ENCODE data around the gene FECH. TPM values are rescaled to one million over a fixed set of nuclear protein-coding genes. Genes with fewer than 3 reads are reported as not detected.

The FECH gene
- total and polyA plus RNA-seq, 2 of the 4 experiments (the other 2 are of a cell fraction) = 32.3 to 52.2 TPM

- intact Hi-C loops (cut with micrococcal nuclease) = no loop called here
- Histone ChIP-seq H2AK5ac (ENCODE audit: low read depth, low read length) (no peak overlapping the region), H4K20me1 (ENCODE audit: insufficient read depth, low read length) (0 out of 2 replicates have a peak, but pooled peaks cover 5% of the 10 kb centered on the region), H3K79me1 (ENCODE audit: low read depth in 1 of 2, low read length in 2 of 2) (no peaks in the 10 kb centered on the region), H3K27me3 (ENCODE audit: control insufficient read depth, insufficient read depth, low read length) (no peaks in the 10 kb centered on the region), H3K4me3 (ENCODE audit: insufficient read depth, low read depth, low read length) (no peak overlapping the region), H3K9me3 (ENCODE audit: control insufficient read depth, insufficient read depth, low read length) (no peaks in the 10 kb centered on the region), H4K5ac (ENCODE audit: low read depth, low read length) (no peak overlapping the region), H3K9me1 (ENCODE audit: insufficient read depth, low read length) (no peaks in the 10 kb centered on the region), H4K91ac (ENCODE audit: insufficient read depth, low read depth, low read length) (no peak overlapping the region), H3K56ac (ENCODE audit: extremely low read depth, insufficient read depth, low read length) (no peak overlapping the region), H3K23ac (ENCODE audit: low read depth, low read length) (no peak overlapping the region), H2BK20ac (ENCODE audit: low read depth, low read length) (no peak overlapping the region), H4K8ac (ENCODE audit: low read depth in 2 of 2, low read length in 2 of 2) (no peak overlapping the region), H2BK15ac (ENCODE audit: low read depth, low read length) (no peak overlapping the region), H3K36me3 (ENCODE audit: control insufficient read depth, insufficient read depth, low read length) (peaks cover 12% of the 10 kb centered on the region), H3K4me1 (ENCODE audit: control insufficient read depth, insufficient read depth, low read length) (no peaks in the 10 kb centered on the region), H2BK120ac (ENCODE audit: low read depth, low read length) (no peak overlapping the region), H2BK5ac (ENCODE audit: low read depth, low read length, poor library complexity, severe bottlenecking) (no peak overlapping the region), H2AK9ac (replicated peaks; ENCODE audit: low read depth, low read length, poor library complexity) (no peak overlapping the region), H3K4me2 (ENCODE audit: low read depth, low read length) (no peak overlapping the region), H3K14ac (replicated peaks; ENCODE audit: low read depth, low read length) (no peak overlapping the region), H3K4ac (ENCODE audit: low read depth, low read length) (no peak overlapping the region), H3K27ac (ENCODE audit: insufficient read depth, low read length) (no peak overlapping the region), H3K18ac (ENCODE audit: low read depth, low read length) (no peak overlapping the region), H2AFZ (replicated peaks; ENCODE audit: low read length, poor library complexity) (no peak overlapping the region), H3K9ac (ENCODE audit: low read depth, low read length) (no peak overlapping the region)
- POLR2A ChIA-PET (ENCODE audit: unreplicated experiment) = no interaction called here
- CTCF ChIA-PET = interaction anchor here (1.1 kb wide), 1 partner anchor 12 kb away, joined by 3 read pairs; no protein-coding TSS in a partner anchor
- dilution Hi-C loops (cut with HindIII; ENCODE audit: low sequenced_read_pairs, unreplicated experiment) = no loop called here
- ATAC-seq (ENCODE audit: low read depth) (no peak), DNase-seq (no peak)
- BruUV-seq (replicated peaks) = no TSS peak
- TF ChIP-seq SMC3 (IDR thresholded peaks at IDR 0.05; ENCODE audit: low read depth, low read length) = no peak
- no peak for TF ChIP-seq USF2 (IDR thresholded peaks at IDR 0.05; ENCODE audit: low read depth, low read length)
- TF ChIP-seq BHLHE40 (IDR thresholded peaks at IDR 0.05; ENCODE audit: low read depth, low read length) = no peak
- no peak for TF ChIP-seq NFE2L2 (IDR thresholded peaks at IDR 0.05; ENCODE audit: low read depth, low read length)
- no peak for TF ChIP-seq RCOR1 (IDR thresholded peaks at IDR 0.05; ENCODE audit: insufficient replicate concordance, low read length)
- TF ChIP-seq CEBPB (IDR thresholded peaks at IDR 0.05; ENCODE audit: low read depth, low read length) = no peak
- no peak for TF ChIP-seq MAZ (IDR thresholded peaks at IDR 0.05; ENCODE audit: borderline replicate concordance, low read depth, low read length)
- TF ChIP-seq ELK1 (IDR thresholded peaks at IDR 0.05; ENCODE audit: borderline replicate concordance, low read depth, low read length) = no peak
- TF ChIP-seq FOS (IDR thresholded peaks at IDR 0.05; ENCODE audit: low read depth, low read length) = no peak
- TF ChIP-seq MXI1 (IDR thresholded peaks at IDR 0.05; ENCODE audit: borderline replicate concordance, low read depth, low read length) = no peak
- no peak for TF ChIP-seq CTCF (conservative IDR thresholded peaks at IDR 0.05; ENCODE audit: low read depth, low read length)
- TF ChIP-seq POLR2A (IDR thresholded peaks at IDR 0.05; ENCODE audit: low read depth, low read length) = no peak
- no peak for TF ChIP-seq MAFK (IDR thresholded peaks at IDR 0.05; ENCODE audit: low read depth, low read length)
- no peak for TF ChIP-seq CHD1 (IDR thresholded peaks at IDR 0.05; ENCODE audit: low read depth, low read length)
- in situ Hi-C loops (cut with MboI; ENCODE audit: low sequenced_read_pairs) = no loop called here
These were observed 8.8 kb upstream of the FECH start for GRCh38 chr18:57595347-57595746.
